HG03432 (cell line): ENCODE results near the gene SLC9A6.
"Not testable (repeated sequence)": the region's sequence is repeated elsewhere in the genome, so short reads cannot be mapped to it uniquely, and the experiment has no call there.

Experiments used
- ATAC-seq: cut with Tn5 transposase; IDR thresholded peaks from one replicate; pipeline ENCODE4 v1.9.1; 2021; ENCODE audit warnings: mild to moderate bottlenecking, moderate library complexity; ENCODE audit not compliant: unreplicated experiment

The SLC9A6 gene

DNA sequence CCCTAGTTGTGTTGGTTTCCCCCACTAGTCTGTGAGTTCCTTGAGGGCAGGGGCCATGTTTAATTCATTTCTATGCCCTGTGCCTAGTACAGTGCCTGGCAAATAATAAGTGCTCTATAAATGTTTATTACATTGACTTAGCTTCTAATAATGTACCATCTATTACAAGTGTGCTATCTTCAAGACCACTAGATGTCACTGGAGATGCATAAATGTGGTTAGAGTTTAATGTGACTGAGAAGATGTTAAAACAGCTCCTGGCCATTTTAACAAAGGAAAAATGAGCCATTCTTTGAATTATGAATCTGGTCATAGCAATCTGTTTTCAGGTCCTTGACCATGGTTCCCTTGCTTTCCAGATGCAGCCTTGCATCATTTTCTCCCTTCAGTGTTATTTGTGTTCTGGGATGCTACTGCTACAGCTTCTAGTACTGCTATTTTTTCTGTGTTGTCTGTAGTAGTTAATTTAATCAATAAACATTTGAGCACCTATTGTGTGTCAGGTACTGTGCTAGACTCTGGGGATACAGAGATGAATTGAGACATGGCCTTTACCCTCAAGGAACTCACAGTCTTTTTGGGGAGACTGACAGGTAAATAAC, 43.2 kb downstream of the SLC9A6 start:
- no peak for ATAC-seq

GRCh38 chrX:136029766-136030165, 44.5 kb downstream of the SLC9A6 start:
- ATAC-seq: no peak

- ATAC-seq: no peak
These were observed 45.3 kb downstream of the SLC9A6 start for GRCh38 chrX:136030303-136031191.

GRCh38 chrX:136031626-136032025, 46.4 kb downstream of the SLC9A6 start:
- no peak for ATAC-seq

GRCh38 chrX:136032370-136032769, 47.1 kb downstream of the SLC9A6 start:
- ATAC-seq: no peak

GRCh38 chrX:136034668-136035067, 49.4 kb downstream of the SLC9A6 start:
- no peak for ATAC-seq

GRCh38 chrX:136035663-136036062, 50.4 kb downstream of the SLC9A6 start:
- no peak for ATAC-seq

DNA sequence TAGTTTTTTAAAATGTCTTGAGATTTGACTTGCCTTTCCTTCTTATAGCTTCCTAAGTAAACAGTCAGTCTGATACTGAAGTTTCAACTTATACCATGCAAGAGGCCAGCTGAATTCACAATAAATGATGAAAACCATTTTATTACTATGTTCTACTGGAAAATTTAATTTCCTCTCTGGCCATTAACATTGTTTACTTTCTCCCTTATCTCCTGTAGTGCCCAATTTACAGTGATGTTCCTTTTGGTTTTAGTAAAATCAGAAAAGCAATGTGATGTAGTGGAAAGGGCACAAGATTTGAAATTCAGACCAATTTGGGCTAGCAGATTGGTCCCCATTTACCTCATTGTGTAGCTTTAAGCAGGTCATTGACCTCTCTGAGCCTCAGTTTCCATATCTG, 54.2 kb downstream of the SLC9A6 start:
- ATAC-seq: no peak

GRCh38 chrX:136039968-136040367, 54.7 kb downstream of the SLC9A6 start:
- no peak for ATAC-seq

- ATAC-seq: no peak
These were observed 56.1 kb downstream of the SLC9A6 start for GRCh38 chrX:136041254-136041812.

- no peak for ATAC-seq
These were observed 59.8 kb downstream of the SLC9A6 start for GRCh38 chrX:136045008-136045407.

GRCh38 chrX:136046295-136047015, 61.2 kb downstream of the SLC9A6 start:
- no peak for ATAC-seq

DNA sequence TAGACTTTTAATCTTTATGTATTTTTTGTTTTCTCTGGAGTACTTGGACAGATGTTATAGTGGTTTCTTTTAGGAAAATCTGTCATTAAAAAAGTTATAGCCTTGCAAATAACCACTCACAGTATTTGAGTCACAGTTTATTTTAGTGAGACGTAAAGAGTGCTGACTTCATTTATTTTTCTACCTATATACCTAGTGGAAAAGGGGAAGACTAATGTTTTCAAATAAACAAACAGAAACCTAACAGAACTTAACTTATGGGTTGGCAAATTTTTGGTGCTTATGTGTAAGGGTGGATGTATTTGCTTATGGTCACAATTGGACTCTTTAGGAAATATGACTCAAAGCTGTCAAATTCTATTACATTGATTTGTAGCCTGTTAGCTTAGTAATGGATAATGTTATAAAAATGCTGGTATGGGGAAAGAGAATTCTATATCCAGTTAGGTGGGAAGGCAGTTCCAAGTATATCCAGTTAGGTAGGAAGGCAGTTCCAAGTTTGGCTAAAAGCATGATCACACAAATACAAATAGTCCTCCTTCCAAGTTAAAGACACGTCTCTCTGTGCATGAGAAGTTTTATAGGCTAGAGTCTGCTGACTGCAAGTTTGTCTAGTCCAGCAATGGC, 61.9 kb downstream of the SLC9A6 start:
- ATAC-seq: no peak

GRCh38 chrX:136047969-136048368, 62.7 kb downstream of the SLC9A6 start:
- ATAC-seq: no peak

DNA sequence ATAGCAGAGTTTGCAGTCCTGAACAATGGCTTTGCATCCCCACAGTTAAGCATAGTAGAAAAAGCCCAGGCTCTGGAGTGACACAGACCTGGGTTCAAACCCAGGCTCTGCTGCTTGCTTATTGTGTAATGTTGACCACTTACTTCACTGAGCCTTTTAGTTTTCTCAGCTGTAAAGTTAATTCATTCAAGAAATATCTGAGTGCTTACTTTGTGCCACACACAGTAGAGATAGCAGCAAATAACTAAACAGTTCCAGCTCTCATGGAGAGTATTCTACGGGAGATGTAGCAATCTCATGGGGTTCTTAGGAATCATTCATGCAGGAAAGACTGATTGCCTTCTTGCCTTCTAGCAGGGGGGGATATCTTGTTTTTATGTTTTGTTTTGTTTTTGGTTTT, 63.2 kb downstream of the SLC9A6 start:
- ATAC-seq: no peak

- ATAC-seq: no peak
These were observed 64.4 kb downstream of the SLC9A6 start for GRCh38 chrX:136049608-136050007.

GRCh38 chrX:136050875-136051274, 65.6 kb downstream of the SLC9A6 start:
- not testable (repeated sequence) for ATAC-seq

GRCh38 chrX:136051611-136052010, 66.4 kb downstream of the SLC9A6 start:
- no peak for ATAC-seq

GRCh38 chrX:136055651-136056221, 70.5 kb downstream of the SLC9A6 start:
- no peak for ATAC-seq

DNA sequence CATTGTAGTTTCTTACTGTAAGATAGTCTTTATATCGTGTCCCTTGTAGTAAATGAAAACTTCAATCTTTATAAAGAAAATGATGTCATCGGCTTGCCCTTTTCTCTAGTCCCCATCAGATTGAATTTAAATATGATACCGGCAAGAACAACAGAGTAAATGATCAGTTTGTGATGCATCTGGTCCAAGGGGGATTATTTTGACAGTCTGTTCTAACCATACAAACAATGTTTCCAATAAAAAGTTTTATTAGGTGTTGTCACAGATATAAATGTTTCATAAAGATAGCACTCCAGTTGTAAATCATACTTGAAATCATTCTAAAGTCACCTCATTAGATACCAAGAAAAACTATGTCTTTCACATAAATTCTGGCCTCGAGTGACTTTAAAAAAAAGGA, 72.3 kb downstream of the SLC9A6 start:
- no peak for ATAC-seq

DNA sequence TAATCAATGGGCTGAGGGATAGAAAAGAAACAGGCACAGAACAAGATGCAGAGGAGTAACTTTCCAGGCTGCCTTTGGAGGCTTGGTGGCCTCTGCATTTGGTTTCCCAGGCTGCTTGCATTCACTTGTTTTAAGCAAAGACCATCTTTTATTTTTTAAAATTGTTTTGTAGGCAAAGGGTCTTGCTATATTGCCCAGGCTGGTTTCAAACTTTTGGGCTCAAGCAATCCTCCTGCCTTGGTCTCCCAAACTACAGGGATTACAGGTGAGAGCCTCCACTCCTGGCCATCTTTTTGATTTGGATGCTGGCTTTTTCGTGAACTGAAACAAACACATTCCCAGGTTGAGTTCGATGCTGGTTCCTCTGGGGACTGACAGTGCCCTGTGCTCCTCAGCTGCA, 74.1 kb downstream of the SLC9A6 start:
- no peak for ATAC-seq
